Measurements from ENCODE around the gene TMEM132D. TPM values are rescaled to one million over a fixed set of nuclear protein-coding genes. Genes with fewer than 3 reads are reported as not detected.

The TMEM132D gene
- total and polyA plus RNA-seq, 4 donors: 0.01 to 0.14 (median 0.08) TPM

GRCh38 chr12:129152351-129153104 lies 751.3 kb downstream of the TMEM132D start (continued):
- no peak for TF ChIP-seq REST (IDR thresholded peaks at IDR 0.05)
- TF ChIP-seq ATF3 (IDR thresholded peaks at IDR 0.05): no peak

GRCh38 chr12:129150721-129151120 lies 753.1 kb downstream of the TMEM132D start:
- Histone ChIP-seq H3K27me3 (ENCODE audit: control insufficient read depth in 4 of 4, insufficient read depth in 4 of 4, low read length in 3 of 4) (no peaks in the 10 kb centered on the region), H3K4me3 (ENCODE audit: low read depth in 1 of 3, low read length in 3 of 3) (no peak overlapping the region), H3K27ac (ENCODE audit: low read depth in 1 of 2, low read length in 2 of 2) (no peak overlapping the region), H3K9me3 (ENCODE audit: control insufficient read depth in 4 of 4, low read length in 3 of 4) (no peaks in the 10 kb centered on the region), H3K9ac (ENCODE audit: low read depth in 1 of 2, low read length in 2 of 2) (no peak overlapping the region), H3K36me3 (ENCODE audit: control insufficient read depth in 4 of 4, insufficient read depth in 3 of 4, low read depth in 1 of 4, low read length in 3 of 4) (no peaks in the 10 kb centered on the region), H3K4me1 (ENCODE audit: control insufficient read depth in 4 of 4, insufficient read depth in 4 of 4, low read length in 3 of 4) (no peaks in the 10 kb centered on the region)
- WGBS: 75% methylated on average over 11 of the region's 11 CpGs
- TF ChIP-seq REST (IDR thresholded peaks at IDR 0.05): no peak
- no peak for TF ChIP-seq HNF4G (IDR thresholded peaks at IDR 0.05)
- TF ChIP-seq FOXA1 (IDR thresholded peaks at IDR 0.05): no peak
- TF ChIP-seq HNF4A (conservative IDR thresholded peaks at IDR 0.05): no peak
- no peak for TF ChIP-seq YY1 (IDR thresholded peaks at IDR 0.05)
- TF ChIP-seq FOXA2 (IDR thresholded peaks at IDR 0.05): no peak
- TF ChIP-seq GABPA (IDR thresholded peaks at IDR 0.05 in 1 of 2, conservative IDR thresholded peaks at IDR 0.05 in 1 of 2): no peak
- TF ChIP-seq ZBTB33 (IDR thresholded peaks at IDR 0.05): no peak
- TF ChIP-seq CTCF (IDR thresholded peaks at IDR 0.05; ENCODE audit: low read depth, low read length, missing input control): no peak
- TF ChIP-seq ATF3 (IDR thresholded peaks at IDR 0.05): no peak
- no peak for TF ChIP-seq EGR1 (IDR thresholded peaks at IDR 0.05; ENCODE audit: low read depth in 2 of 2)
- no peak for TF ChIP-seq JUND (IDR thresholded peaks at IDR 0.05)
- TF ChIP-seq NR2F2 (IDR thresholded peaks at IDR 0.05): no peak
- no peak for TF ChIP-seq RAD21 (IDR thresholded peaks at IDR 0.05)
- TF ChIP-seq SP1 (IDR thresholded peaks at IDR 0.05): no peak
- no peak for DNase-seq (ENCODE audit: low spot score)

Data from liver (tissue), 9 donors.